ENCODE data around the gene SFTPD.

- TF ChIP-seq CTCF (IDR thresholded peaks at IDR 0.05): no peak
- no peak for TF ChIP-seq POLR2A (IDR thresholded peaks at IDR 0.05)
Measured at GRCh38 chr10:79943871-79944270, 5.0 kb downstream of the SFTPD start.

Data from upper lobe of left lung (tissue), 4 donors.